Fibroblast of lung (primary cell): ENCODE data around the gene SORL1. TPM values are rescaled to one million over a fixed set of nuclear protein-coding genes. Genes with fewer than 3 reads are reported as not detected.

ENCODE experiments used
- DNase-seq, 2 donors: peaks; one replicate each; pipeline versions ENCODE4 v3.0.0 to v3.0.0-alpha.2; 2010; ENCODE audit warnings: low read depth in 2 of 2
- H2AFZ ChIP-seq: 2 replicates; pipeline ENCODE4 v1.5.1; 2012; ENCODE audit warnings: low read length, control low read depth, inconsistent platforms
- H3K27ac ChIP-seq: 2 replicates; pipeline ENCODE4 v1.5.1; 2011; ENCODE audit warnings: low read length, control low read depth; ENCODE audit not compliant: insufficient read depth
- H3K27me3 ChIP-seq: 2 replicates; pipeline ENCODE4 v1.5.1; 2011; ENCODE audit warnings: mild to moderate bottlenecking, low read length; ENCODE audit not compliant: control insufficient read depth, insufficient read depth
- H3K36me3 ChIP-seq: 2 replicates; pipeline ENCODE4 v1.5.1; 2011; ENCODE audit warnings: low read length; ENCODE audit not compliant: control insufficient read depth, insufficient read depth
- H3K4me1 ChIP-seq: 2 replicates; pipeline ENCODE4 v1.5.1; 2011; ENCODE audit warnings: low read length; ENCODE audit not compliant: control insufficient read depth, insufficient read depth; ENCODE audit errors: extremely low read depth
- H3K4me2 ChIP-seq: 2 replicates; pipeline ENCODE4 v1.5.1; 2011; ENCODE audit warnings: low read length, control low read depth; ENCODE audit not compliant: insufficient read depth; ENCODE audit errors: extremely low read depth
- H3K4me3 ChIP-seq, 4 experiments: fragments of 200-600 bp in 1 of 4; sonication (generic) in 1 of 4; replicated peaks in 1 of 4; 2 replicates each; pipeline ENCODE4 v1.5.1; 2011 to 2016; ENCODE audit warnings: low read length in 4 of 4, low read depth in 3 of 4, mild to moderate bottlenecking in 3 of 4, control low read depth in 2 of 4, inconsistent platforms in 1 of 4, mixed read lengths in 1 of 4; ENCODE audit not compliant: insufficient read depth in 1 of 4; ENCODE audit errors: control extremely low read depth in 1 of 4
- H3K79me2 ChIP-seq: 2 replicates; pipeline ENCODE4 v1.5.1; 2012; ENCODE audit warnings: mild to moderate bottlenecking, low read length, inconsistent platforms; ENCODE audit not compliant: control insufficient read depth, insufficient read depth
- H3K9ac ChIP-seq: 2 replicates; pipeline ENCODE4 v1.5.1; 2011; ENCODE audit warnings: mild to moderate bottlenecking, low read length, control low read depth; ENCODE audit not compliant: insufficient read depth
- H3K9me3 ChIP-seq: 2 replicates; pipeline ENCODE4 v1.5.1; 2012; ENCODE audit warnings: low read depth, low read length; ENCODE audit not compliant: control insufficient read depth, insufficient read depth
- H4K20me1 ChIP-seq: 2 replicates; pipeline ENCODE4 v1.5.1; 2011; ENCODE audit warnings: low read length; ENCODE audit not compliant: control insufficient read depth, insufficient read depth; ENCODE audit errors: extremely low read depth
- EZH2 ChIP-seq: IDR thresholded peaks from 2 replicates; pipeline ENCODE4 v1.5.1; 2012; ENCODE audit warnings: low read length, control low read depth, mild to moderate bottlenecking; ENCODE audit errors: missing control alignments
- polyA plus RNA-seq, 2 donors: library from polyadenylated mRNA; depleted of rRNA in 1 of 2; stranded (reverse) in 1 of 2; unstranded in 1 of 2; fragments of >200 nt; gene quantifications; 2 replicates each; pipeline ENCODE4 v1.2.1, GENCODE V29; 2011 to 2012; ENCODE audit warnings: missing spikeins in 1 of 2
- total RNA-seq: library from RNA; depleted of rRNA; stranded (reverse); fragments of >200 nt; gene quantifications from 2 replicates; pipeline ENCODE4 v1.2.1, GENCODE V29; 2014
- TF ChIP-seq, protein P1 (sequence below), 2 donors: IDR thresholded peaks in 1 of 2; conservative IDR thresholded peaks in 1 of 2; 1 replicate in 1 of 2; 2 replicates in 1 of 2; pipeline ENCODE4 v1.5.1; 2011 to 2012; ENCODE audit warnings: low read length in 2 of 2, control low read depth in 1 of 2, inconsistent platforms in 1 of 2, low read depth in 1 of 2, mild to moderate bottlenecking in 1 of 2

Gene SORL1
- total and polyA plus RNA-seq, 2 donors (not counting 1 experiment from before 2014, with no cell fraction given): 0.58 to 10.9 TPM

DNA sequence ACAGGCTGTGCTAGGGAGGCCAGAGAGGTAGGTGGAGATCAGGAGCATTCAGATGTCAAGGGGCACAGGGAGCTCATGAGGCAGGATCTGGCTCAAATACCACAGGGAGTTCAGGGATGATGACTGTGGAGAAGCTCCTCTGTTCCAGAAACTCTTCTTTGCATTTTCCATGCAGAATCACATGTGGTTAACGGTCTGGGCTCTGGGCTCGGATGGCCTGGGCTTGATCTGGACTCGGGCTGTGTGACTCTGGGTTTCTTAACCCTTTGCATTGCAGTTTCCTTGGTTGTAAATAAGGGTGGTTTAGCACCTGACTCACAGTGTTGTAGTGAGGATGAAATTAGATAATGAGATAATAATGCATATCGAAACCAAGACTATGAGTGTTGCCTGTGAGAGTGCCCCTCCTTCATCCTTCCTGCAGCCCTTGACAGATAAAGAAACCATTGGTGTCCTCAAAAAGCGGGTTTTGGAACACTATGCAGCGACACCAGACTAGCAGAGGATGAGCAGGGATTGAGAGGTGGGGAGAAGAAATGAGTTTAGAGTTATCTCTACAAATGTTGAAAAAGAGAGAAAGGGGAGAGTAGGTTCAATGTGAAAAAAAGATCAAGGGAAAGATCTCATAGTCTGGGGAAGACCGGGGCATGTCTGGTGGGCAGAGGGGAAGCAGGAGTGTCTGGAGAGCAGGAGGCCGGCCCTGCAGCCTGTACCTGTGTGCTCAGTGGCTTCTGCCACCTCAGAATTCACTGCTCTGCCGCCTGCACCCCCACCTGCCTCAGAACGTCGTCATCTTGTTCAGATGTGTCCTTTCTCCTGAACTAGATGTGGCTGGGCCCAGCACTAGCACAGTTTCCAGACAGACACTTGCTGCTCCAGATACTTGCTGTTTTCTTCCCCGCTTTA lies 198.5 kb downstream of the SORL1 start:
- H3K4me3 ChIP-seq: no peak overlapping the region
- H3K4me1 ChIP-seq: peaks cover 9% of the 10 kb centered on the region
- H3K27ac ChIP-seq: no peak overlapping the region
- DNase-seq: no peak
- no peaks in the 10 kb centered on the region for H4K20me1 ChIP-seq
- no peaks in the 10 kb centered on the region for H3K79me2 ChIP-seq
- H3K36me3 ChIP-seq: no peaks in the 10 kb centered on the region
- H3K4me2 ChIP-seq: no peak overlapping the region
- no peaks in the 10 kb centered on the region for H3K9me3 ChIP-seq
- no peaks in the 10 kb centered on the region for H3K27me3 ChIP-seq
- TF ChIP-seq, protein P1, sequence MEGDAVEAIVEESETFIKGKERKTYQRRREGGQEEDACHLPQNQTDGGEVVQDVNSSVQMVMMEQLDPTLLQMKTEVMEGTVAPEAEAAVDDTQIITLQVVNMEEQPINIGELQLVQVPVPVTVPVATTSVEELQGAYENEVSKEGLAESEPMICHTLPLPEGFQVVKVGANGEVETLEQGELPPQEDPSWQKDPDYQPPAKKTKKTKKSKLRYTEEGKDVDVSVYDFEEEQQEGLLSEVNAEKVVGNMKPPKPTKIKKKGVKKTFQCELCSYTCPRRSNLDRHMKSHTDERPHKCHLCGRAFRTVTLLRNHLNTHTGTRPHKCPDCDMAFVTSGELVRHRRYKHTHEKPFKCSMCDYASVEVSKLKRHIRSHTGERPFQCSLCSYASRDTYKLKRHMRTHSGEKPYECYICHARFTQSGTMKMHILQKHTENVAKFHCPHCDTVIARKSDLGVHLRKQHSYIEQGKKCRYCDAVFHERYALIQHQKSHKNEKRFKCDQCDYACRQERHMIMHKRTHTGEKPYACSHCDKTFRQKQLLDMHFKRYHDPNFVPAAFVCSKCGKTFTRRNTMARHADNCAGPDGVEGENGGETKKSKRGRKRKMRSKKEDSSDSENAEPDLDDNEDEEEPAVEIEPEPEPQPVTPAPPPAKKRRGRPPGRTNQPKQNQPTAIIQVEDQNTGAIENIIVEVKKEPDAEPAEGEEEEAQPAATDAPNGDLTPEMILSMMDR (conservative IDR thresholded peaks at IDR 0.05 in 1 of 2, IDR thresholded peaks at IDR 0.05 in 1 of 2; ENCODE audit: low read depth in 1 of 2, low read length in 2 of 2): no peak
- TF ChIP-seq EZH2: no peak
- no peak overlapping the region for H2AFZ ChIP-seq
- no peak overlapping the region for H3K9ac ChIP-seq

DNA sequence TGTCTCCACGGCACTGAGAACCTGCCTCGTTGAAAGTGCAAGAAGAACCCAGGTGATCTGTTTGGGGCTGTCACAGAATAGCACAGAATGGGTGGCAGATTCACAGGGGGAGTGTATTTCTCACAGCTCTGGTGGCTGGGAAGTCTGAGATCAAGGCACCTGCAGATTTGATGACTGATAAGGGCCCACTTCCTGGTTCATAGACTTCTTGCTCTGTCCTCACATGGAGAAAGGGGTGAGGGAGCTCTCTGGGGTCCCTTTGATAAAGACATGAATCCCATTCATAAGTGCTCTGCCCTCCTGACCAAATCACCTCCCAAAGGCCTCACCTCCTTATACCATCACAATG lies 199.1 kb downstream of the SORL1 start:
- no peak overlapping the region for H3K27ac ChIP-seq
- no peaks in the 10 kb centered on the region for H4K20me1 ChIP-seq
- DNase-seq: no peak
- no peak overlapping the region for H3K4me2 ChIP-seq
- H3K9me3 ChIP-seq: no peaks in the 10 kb centered on the region
- TF ChIP-seq EZH2: no peak
- TF ChIP-seq, protein P1 (conservative IDR thresholded peaks at IDR 0.05 in 1 of 2, IDR thresholded peaks at IDR 0.05 in 1 of 2; ENCODE audit: low read depth in 1 of 2, low read length in 2 of 2): no peak
- H2AFZ ChIP-seq: no peak overlapping the region
- no peaks in the 10 kb centered on the region for H3K79me2 ChIP-seq
- H3K36me3 ChIP-seq: no peaks in the 10 kb centered on the region
- H3K4me3 ChIP-seq: no peak overlapping the region
- H3K9ac ChIP-seq: no peak overlapping the region
- H3K4me1 ChIP-seq: peaks cover 9% of the 10 kb centered on the region
- H3K27me3 ChIP-seq: no peaks in the 10 kb centered on the region

DNA sequence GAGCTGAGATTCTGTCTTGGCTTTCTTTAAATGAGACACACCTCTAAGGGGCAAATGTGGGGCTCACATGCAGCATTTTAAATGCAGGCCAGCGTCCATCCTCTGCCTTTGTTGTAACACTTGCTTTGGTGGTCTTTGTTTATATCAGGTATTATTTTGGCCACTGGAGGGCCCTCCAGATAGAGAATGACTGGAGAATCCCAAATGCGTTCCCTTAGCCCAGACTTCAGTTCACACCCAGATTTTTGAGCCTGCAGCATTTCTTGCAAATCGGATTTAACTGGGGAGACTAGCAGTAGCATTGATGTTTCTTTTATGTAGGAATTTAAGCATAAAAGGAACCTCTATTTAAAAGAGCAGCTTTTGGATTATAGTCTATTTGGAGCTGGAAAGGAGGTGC lies 200.9 kb downstream of the SORL1 start:
- H2AFZ ChIP-seq: no peak overlapping the region
- H3K4me1 ChIP-seq: peaks cover 16% of the 10 kb centered on the region
- DNase-seq: peak in 1 of 2 donors; percentile 38
- TF ChIP-seq, protein P1 (conservative IDR thresholded peaks at IDR 0.05 in 1 of 2, IDR thresholded peaks at IDR 0.05 in 1 of 2; ENCODE audit: low read depth in 1 of 2, low read length in 2 of 2): peak in 1 of 2 donors; percentile 37
- TF ChIP-seq EZH2: no peak
- no peaks in the 10 kb centered on the region for H3K9me3 ChIP-seq
- H3K79me2 ChIP-seq: no peaks in the 10 kb centered on the region
- H3K36me3 ChIP-seq: no peaks in the 10 kb centered on the region
- H4K20me1 ChIP-seq: no peaks in the 10 kb centered on the region
- no peak overlapping the region for H3K4me2 ChIP-seq
- H3K27me3 ChIP-seq: no peaks in the 10 kb centered on the region
- no peak overlapping the region for H3K27ac ChIP-seq
- H3K9ac ChIP-seq: no peak overlapping the region
- no peak overlapping the region for H3K4me3 ChIP-seq
